AG09309 (cell line): ENCODE measurements around the gene TLX1.

Experiments used
- DNase-seq: peaks from one replicate; pipeline ENCODE4 v3.0.0-alpha.2; 2010; ENCODE audit warnings: low read depth
- H3K4me3 ChIP-seq: 2 replicates; pipeline ENCODE4 v1.5.1; 2011; ENCODE audit warnings: mild to moderate bottlenecking, low read depth, low read length, moderate library complexity; ENCODE audit not compliant: control insufficient read depth
- TF ChIP-seq, protein P1 (sequence below): IDR thresholded peaks from 2 replicates; pipeline ENCODE4 v1.5.1; 2011; ENCODE audit warnings: mild to moderate bottlenecking, low read depth, low read length, inconsistent platforms; ENCODE audit not compliant: insufficient read depth, control insufficient read depth; ENCODE audit errors: missing control alignments

Gene TLX1

GRCh38 chr10:101161494-101162299 lies 30.6 kb downstream of the TLX1 start:
- TF ChIP-seq, protein P1, sequence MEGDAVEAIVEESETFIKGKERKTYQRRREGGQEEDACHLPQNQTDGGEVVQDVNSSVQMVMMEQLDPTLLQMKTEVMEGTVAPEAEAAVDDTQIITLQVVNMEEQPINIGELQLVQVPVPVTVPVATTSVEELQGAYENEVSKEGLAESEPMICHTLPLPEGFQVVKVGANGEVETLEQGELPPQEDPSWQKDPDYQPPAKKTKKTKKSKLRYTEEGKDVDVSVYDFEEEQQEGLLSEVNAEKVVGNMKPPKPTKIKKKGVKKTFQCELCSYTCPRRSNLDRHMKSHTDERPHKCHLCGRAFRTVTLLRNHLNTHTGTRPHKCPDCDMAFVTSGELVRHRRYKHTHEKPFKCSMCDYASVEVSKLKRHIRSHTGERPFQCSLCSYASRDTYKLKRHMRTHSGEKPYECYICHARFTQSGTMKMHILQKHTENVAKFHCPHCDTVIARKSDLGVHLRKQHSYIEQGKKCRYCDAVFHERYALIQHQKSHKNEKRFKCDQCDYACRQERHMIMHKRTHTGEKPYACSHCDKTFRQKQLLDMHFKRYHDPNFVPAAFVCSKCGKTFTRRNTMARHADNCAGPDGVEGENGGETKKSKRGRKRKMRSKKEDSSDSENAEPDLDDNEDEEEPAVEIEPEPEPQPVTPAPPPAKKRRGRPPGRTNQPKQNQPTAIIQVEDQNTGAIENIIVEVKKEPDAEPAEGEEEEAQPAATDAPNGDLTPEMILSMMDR, result peak; percentile 94
- DNase-seq, result peak; percentile 25
- H3K4me3 ChIP-seq, result peak overlapping the region; percentile 34

GRCh38 chr10:101162677-101163076 lies 31.6 kb downstream of the TLX1 start:
- no peak overlapping the region for H3K4me3 ChIP-seq
- TF ChIP-seq, protein P1, result no peak
- no peak for DNase-seq

GRCh38 chr10:101164020-101164419 lies 32.9 kb downstream of the TLX1 start:
- H3K4me3 ChIP-seq, result no peak overlapping the region
- TF ChIP-seq, protein P1, result no peak
- no peak for DNase-seq

DNA sequence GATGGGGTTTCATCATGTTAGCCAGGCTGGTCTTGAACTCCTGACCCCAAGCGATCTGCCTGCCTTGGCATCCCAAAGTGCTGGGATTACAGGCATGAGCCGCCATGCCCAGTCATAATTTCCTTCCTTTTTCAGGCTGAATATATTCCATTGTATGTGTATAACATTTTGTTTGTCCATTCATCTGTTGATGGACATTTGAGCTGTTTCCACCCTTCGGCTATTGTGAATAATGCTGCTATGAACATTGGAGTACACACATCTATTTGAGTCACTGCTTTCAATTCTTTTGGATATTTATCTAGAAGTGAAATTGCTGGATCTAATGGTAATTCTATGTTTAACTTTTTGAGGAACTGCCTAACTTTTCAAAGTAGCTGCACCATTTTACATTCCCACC lies 34.6 kb downstream of the TLX1 start:
- no peak for DNase-seq
- no peak overlapping the region for H3K4me3 ChIP-seq
- TF ChIP-seq, protein P1, result no peak

GRCh38 chr10:101166430-101166829 lies 35.3 kb downstream of the TLX1 start:
- DNase-seq, result no peak
- no peak overlapping the region for H3K4me3 ChIP-seq
- TF ChIP-seq, protein P1, result no peak

- no peak for DNase-seq
- TF ChIP-seq, protein P1, result no peak
- H3K4me3 ChIP-seq, result no peak overlapping the region
Observed at GRCh38 chr10:101172741-101173140, 41.6 kb downstream of the TLX1 start.
